IPS DF 6.9 (cell line): ENCODE data around the gene RHOF.
A peak's percentile ranks its signal among the peaks of the same experiment; 100 is the strongest.
"Not testable (repeated sequence)": the region's sequence is repeated elsewhere in the genome, so short reads cannot be mapped to it uniquely, and the experiment has no call there.

ENCODE experiments used
- DNase-seq: peaks from one replicate; pipeline ENCODE4 v3.0.0-alpha.2; 2013; ENCODE audit warnings: low read depth, low spot score
- H3K27ac ChIP-seq: one replicate; pipeline ENCODE4 v1.5.1; 2013; ENCODE audit warnings: low read length, control low read depth
- H3K27me3 ChIP-seq: 2 replicates; pipeline ENCODE4 v1.6.1; 2013; ENCODE audit warnings: mild to moderate bottlenecking, low read length; ENCODE audit not compliant: control insufficient read depth, insufficient read depth
- H3K36me3 ChIP-seq: 2 replicates; pipeline ENCODE4 v1.6.1; 2013; ENCODE audit warnings: low read length; ENCODE audit not compliant: control insufficient read depth, insufficient read depth
- H3K4me1 ChIP-seq: 2 replicates; pipeline ENCODE4 v1.6.1; 2013; ENCODE audit warnings: low read length; ENCODE audit not compliant: control insufficient read depth, insufficient read depth
- H3K4me3 ChIP-seq: 2 replicates; pipeline ENCODE4 v1.5.1; 2013; ENCODE audit warnings: mild to moderate bottlenecking, low read length
- H3K9me3 ChIP-seq: 2 replicates; pipeline ENCODE4 v1.6.1; 2013; ENCODE audit warnings: low read length, inconsistent platforms; ENCODE audit not compliant: control insufficient read depth, insufficient read depth
- WGBS: extraction: QIAGEN DNeasy Blood & Tissue Kit; methylation state at CpG from one replicate; pipeline ENCODE4 v1.1.7; 2013; ENCODE audit warnings: mixed read lengths, missing lambda C conversion rate; ENCODE audit not compliant: insufficient read length, insufficient coverage; 5-methylcytosine and 5-hydroxymethylcytosine counted together

The RHOF gene

GRCh38 chr12:121797937-121798786, 4.7 kb upstream of the RHOF start:
- no peaks in the 10 kb centered on the region for H3K27me3 ChIP-seq
- WGBS, result no CpG with 5 or more reads among the region's 19 CpGs
- H3K36me3 ChIP-seq, result peaks cover 4% of the 10 kb centered on the region
- no peak overlapping the region for H3K4me3 ChIP-seq
- H3K4me1 ChIP-seq, result peaks cover 11% of the 10 kb centered on the region
- no peaks in the 10 kb centered on the region for H3K9me3 ChIP-seq
- H3K27ac ChIP-seq, result no peak overlapping the region
- no peak for DNase-seq

GRCh38 chr12:121796855-121797751, 3.6 kb upstream of the RHOF start:
- H3K9me3 ChIP-seq, result no peaks in the 10 kb centered on the region
- no peak for DNase-seq
- H3K4me1 ChIP-seq, result peaks cover 11% of the 10 kb centered on the region
- no peak overlapping the region for H3K27ac ChIP-seq
- H3K36me3 ChIP-seq, result peaks cover 4% of the 10 kb centered on the region
- peak overlapping the region; percentile 4; the same call in 1 of the 2 replicates for H3K4me3 ChIP-seq
- no CpG with 5 or more reads among the region's 39 CpGs for WGBS
- H3K27me3 ChIP-seq, result no peaks in the 10 kb centered on the region

- Histone ChIP-seq H3K4me1 (peaks cover 11% of the 10 kb centered on the region), H3K36me3 (peaks cover 4% of the 10 kb centered on the region), H3K27ac (no peak overlapping the region), H3K9me3 (no peaks in the 10 kb centered on the region), H3K27me3 (no peaks in the 10 kb centered on the region), H3K4me3 (no peak overlapping the region)
- no CpG with 5 or more reads among the region's 15 CpGs for WGBS
- no peak for DNase-seq
These were observed 1.8 kb upstream of the RHOF start for GRCh38 chr12:121795034-121795968.

GRCh38 chr12:121794534-121795033, 1.1 kb upstream of the RHOF start:
- H3K27ac ChIP-seq, result no peak overlapping the region
- H3K4me3 ChIP-seq, result no peak overlapping the region
- no peak for DNase-seq
- H3K9me3 ChIP-seq, result no peaks in the 10 kb centered on the region
- peaks cover 11% of the 10 kb centered on the region for H3K4me1 ChIP-seq
- peaks cover 4% of the 10 kb centered on the region for H3K36me3 ChIP-seq
- WGBS, result no CpG with 5 or more reads among the region's 13 CpGs
- H3K27me3 ChIP-seq, result no peaks in the 10 kb centered on the region

- no peak for DNase-seq
- WGBS, result no CpG with 5 or more reads among the region's 59 CpGs
- H3K27ac ChIP-seq, result no peak overlapping the region
- H3K27me3 ChIP-seq, result no peaks in the 10 kb centered on the region
- H3K36me3 ChIP-seq, result peaks cover 4% of the 10 kb centered on the region
- H3K4me3 ChIP-seq, result peak overlapping the region; percentile 84; the same call in 1 of the 2 replicates
- H3K9me3 ChIP-seq, result no peaks in the 10 kb centered on the region
- H3K4me1 ChIP-seq, result peaks cover 11% of the 10 kb centered on the region
These were observed 498 bp upstream of the RHOF start for GRCh38 chr12:121793838-121794533.

GRCh38 chr12:121792607-121793439, 665 bp downstream of the RHOF start:
- H3K4me1 ChIP-seq, result peaks cover 8% of the 10 kb centered on the region
- WGBS, result no CpG with 5 or more reads among the region's 48 CpGs
- H3K9me3 ChIP-seq, result no peaks in the 10 kb centered on the region
- DNase-seq, result no peak
- H3K4me3 ChIP-seq, result peak overlapping the region; percentile 84
- no peak overlapping the region for H3K27ac ChIP-seq
- peaks cover 4% of the 10 kb centered on the region for H3K36me3 ChIP-seq
- H3K27me3 ChIP-seq, result no peaks in the 10 kb centered on the region

GRCh38 chr12:121791671-121792551, 1.6 kb downstream of the RHOF start:
- WGBS, result no CpG with 5 or more reads among the region's 14 CpGs
- DNase-seq, result no peak
- Histone ChIP-seq H3K36me3 (peaks cover 4% of the 10 kb centered on the region), H3K27me3 (no peaks in the 10 kb centered on the region), H3K27ac (no peak overlapping the region), H3K4me3 (no peak overlapping the region), H3K4me1 (peaks cover 2% of the 10 kb centered on the region), H3K9me3 (no peaks in the 10 kb centered on the region)

GRCh38 chr12:121790785-121791184, 2.7 kb downstream of the RHOF start:
- WGBS, result no CpG with 5 or more reads among the region's 8 CpGs
- H3K27me3 ChIP-seq, H3K27ac ChIP-seq, H3K36me3 ChIP-seq, H3K4me1 ChIP-seq, H3K9me3 ChIP-seq, H3K4me3 ChIP-seq, DNase-seq: not testable (repeated sequence)
